Lower lobe of right lung (tissue), 2 donors: ENCODE measurements around the gene CEBPB. TPM values are rescaled to one million over a fixed set of nuclear protein-coding genes. Genes with fewer than 3 reads are reported as not detected.
A peak's percentile ranks its signal among the peaks of the same experiment; 100 is the strongest.

ENCODE experiments used
- ATAC-seq, 2 donors: fragments of 200-7000 bp; cut with Tn5 transposase; one replicate each; pipeline ENCODE4 v1.9.1; 2020 to 2022; ENCODE audit warnings: mild to moderate bottlenecking in 2 of 2, moderate library complexity in 2 of 2
- DNase-seq: peaks from one replicate; pipeline ENCODE4 v3.0.0-alpha.2; 2020
- H3K27ac ChIP-seq: fragments of 200-600 bp; one replicate; pipeline ENCODE4 v1.8.0; 2022
- H3K27me3 ChIP-seq: fragments of 200-600 bp; one replicate; pipeline ENCODE4 v1.8.0; 2022; ENCODE audit warnings: low read depth
- H3K36me3 ChIP-seq: fragments of 200-600 bp; one replicate; pipeline ENCODE4 v1.8.0; 2022; ENCODE audit warnings: mild to moderate bottlenecking
- H3K4me1 ChIP-seq: fragments of 200-600 bp; one replicate; pipeline ENCODE4 v1.8.0; 2022
- H3K4me3 ChIP-seq: fragments of 200-600 bp; one replicate; pipeline ENCODE4 v1.8.0; 2022; ENCODE audit warnings: mild to moderate bottlenecking
- H3K9me3 ChIP-seq: fragments of 200-600 bp; one replicate; pipeline ENCODE4 v1.8.0; 2022
- CTCF ChIP-seq: fragments of 200-600 bp; IDR thresholded peaks from one replicate; pipeline ENCODE4 v1.8.0; 2022; ENCODE audit warnings: antibody characterized with exemption, mild to moderate bottlenecking
- intact Hi-C: fragments of 100-400 bp; cut with DNase I; formaldehyde crosslinking; loops from one replicate; pipeline ENCODE4 v1.11.0; 2022
- total RNA-seq: library from RNA; stranded (reverse); fragmentation: NEBNext Ultra II Directional; extraction: Animal tissue kit (Norgen Biotek cat#: 25700); gene quantifications from one replicate; pipeline ENCODE4 v1.2.1, GENCODE V29; 2021
- donor health status: DM: no; HTN: yes; CAD: no; lungs with severe emphysema.

Gene CEBPB
- total RNA-seq, 1 donor from 2014 or later = 326 TPM

DNA sequence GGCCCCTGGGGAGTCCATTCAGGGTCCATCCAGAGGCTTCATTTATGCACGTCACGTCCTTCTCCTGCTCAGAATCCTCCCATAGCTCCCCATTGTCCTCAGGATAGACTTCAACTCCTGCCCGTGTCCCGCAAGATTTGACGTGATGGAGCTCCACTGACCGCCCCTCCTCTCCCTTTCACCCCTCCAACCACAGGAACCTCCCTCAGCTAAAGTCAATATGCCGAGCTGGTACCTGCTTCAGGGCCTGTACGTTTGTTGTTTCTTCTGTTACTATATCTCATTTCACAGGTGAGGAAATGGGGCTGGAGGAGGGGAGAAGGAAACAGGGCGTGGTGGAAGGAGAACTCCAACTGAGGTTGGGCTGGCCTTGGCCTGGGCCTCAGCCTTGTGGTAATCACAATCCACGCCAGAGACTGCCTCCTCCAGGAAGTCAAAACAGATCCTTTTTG lies 38.6 kb downstream of the CEBPB start:
- Histone ChIP-seq H3K27ac (no peak overlapping the region), H3K36me3 (no peaks in the 10 kb centered on the region), H3K9me3 (no peaks in the 10 kb centered on the region), H3K4me1 (peaks cover 21% of the 10 kb centered on the region), H3K27me3 (no peaks in the 10 kb centered on the region), H3K4me3 (no peak overlapping the region)
- intact Hi-C loops = no loop called here
- peak; percentile 37 for DNase-seq
- TF ChIP-seq CTCF = no peak
- no peak for ATAC-seq

DNA sequence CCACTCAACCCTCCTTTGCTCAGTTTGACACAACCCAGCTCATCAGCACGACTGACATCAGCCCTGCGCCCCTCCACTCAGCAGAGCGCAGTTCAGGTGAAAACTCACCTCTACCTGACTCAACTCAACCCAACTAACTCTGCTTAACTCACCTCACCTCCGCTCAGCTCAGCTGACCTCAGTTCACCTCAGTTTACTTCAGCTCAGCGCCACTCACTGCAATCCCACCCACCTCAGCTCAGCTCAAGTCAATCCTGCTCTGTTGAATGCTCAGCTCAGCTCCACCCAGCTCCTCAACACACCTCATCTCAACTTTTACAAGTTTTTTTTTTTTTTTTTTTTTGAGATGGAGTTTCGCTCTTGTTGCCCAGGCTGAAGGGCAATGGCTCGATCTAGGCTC lies 39.6 kb downstream of the CEBPB start:
- H3K36me3 ChIP-seq = no peaks in the 10 kb centered on the region
- ATAC-seq = no peak
- H3K27me3 ChIP-seq = no peaks in the 10 kb centered on the region
- no peak for TF ChIP-seq CTCF
- H3K27ac ChIP-seq = no peak overlapping the region
- H3K4me1 ChIP-seq = peaks cover 13% of the 10 kb centered on the region
- H3K9me3 ChIP-seq = no peaks in the 10 kb centered on the region
- DNase-seq = peak; percentile 17
- no peak overlapping the region for H3K4me3 ChIP-seq
- intact Hi-C loops = no loop called here

GRCh38 chr20:50230871-50231560 lies 40.4 kb downstream of the CEBPB start:
- DNase-seq (no peak), ATAC-seq (no peak)
- TF ChIP-seq CTCF = no peak
- Histone ChIP-seq H3K27me3 (no peaks in the 10 kb centered on the region), H3K36me3 (no peaks in the 10 kb centered on the region), H3K4me1 (peaks cover 5% of the 10 kb centered on the region), H3K9me3 (no peaks in the 10 kb centered on the region), H3K27ac (no peak overlapping the region), H3K4me3 (no peak overlapping the region)
- intact Hi-C loops = no loop called here

DNA sequence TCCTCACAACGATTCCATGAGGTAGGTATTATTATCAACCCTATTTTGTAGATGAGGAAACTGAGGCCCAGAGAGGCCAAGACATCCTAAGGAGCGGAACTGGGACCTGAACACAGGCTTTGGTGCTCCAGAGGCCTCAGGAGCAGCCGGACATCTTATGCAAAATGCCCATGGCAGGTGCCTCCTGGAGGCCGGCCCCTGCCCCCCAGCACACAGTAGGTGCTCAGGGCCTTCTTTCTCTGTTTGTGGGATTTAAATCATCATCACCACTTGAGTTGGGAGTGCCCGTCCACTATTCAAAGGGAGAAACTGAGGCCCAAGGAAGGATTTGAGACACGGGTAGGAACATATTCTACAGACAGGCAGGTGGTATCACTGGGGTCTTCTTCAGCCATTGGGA lies 41.2 kb downstream of the CEBPB start:
- no peaks in the 10 kb centered on the region for H3K27me3 ChIP-seq
- no peaks in the 10 kb centered on the region for H3K4me1 ChIP-seq
- H3K4me3 ChIP-seq = no peak overlapping the region
- ATAC-seq (no peak), DNase-seq (no peak)
- no peak for TF ChIP-seq CTCF
- H3K36me3 ChIP-seq = no peaks in the 10 kb centered on the region
- no peak overlapping the region for H3K27ac ChIP-seq
- no peaks in the 10 kb centered on the region for H3K9me3 ChIP-seq
- intact Hi-C loops = no loop called here

GRCh38 chr20:50232651-50233324 lies 42.2 kb downstream of the CEBPB start:
- H3K27ac ChIP-seq = no peak overlapping the region
- no peak for ATAC-seq
- TF ChIP-seq CTCF = no peak

More at GRCh38 chr20:50232651-50233324, 42.2 kb downstream of the CEBPB start:
- Histone ChIP-seq H3K4me3 (no peak overlapping the region), H3K9me3 (no peaks in the 10 kb centered on the region), H3K4me1 (no peaks in the 10 kb centered on the region), H3K27me3 (no peaks in the 10 kb centered on the region), H3K36me3 (no peaks in the 10 kb centered on the region)
- no peak for DNase-seq
- intact Hi-C loops = no loop called here
